Anterior cingulate cortex (tissue), 58 donors: ENCODE results near the gene SFR1.

Experiments
- DNase-seq, 58 donors: peaks; one replicate each; lab custom pipeline; 2025; lab: John Stamatoyannopoulos, UW

The SFR1 gene

GRCh38 chr10:104104418-104104817, 17.6 kb upstream of the SFR1 start:
- DNase-seq = no peak

- no peak for DNase-seq
Measured at GRCh38 chr10:104104926-104105325, 17.0 kb upstream of the SFR1 start.

GRCh38 chr10:104109908-104110662, 11.9 kb upstream of the SFR1 start:
- no peak for DNase-seq

- DNase-seq = no peak
Measured at GRCh38 chr10:104113376-104113956, 8.5 kb upstream of the SFR1 start.

GRCh38 chr10:104117839-104118323, 4.1 kb upstream of the SFR1 start:
- DNase-seq = no peak

GRCh38 chr10:104119996-104120395, 2.0 kb upstream of the SFR1 start:
- DNase-seq = no peak

- DNase-seq = no peak
Measured at GRCh38 chr10:104120512-104120902, 1.5 kb upstream of the SFR1 start.

- DNase-seq = peak in 55 of 58 donors; percentile 7 to 82 (median 55)
Measured at GRCh38 chr10:104120903-104121484, 977 bp upstream of the SFR1 start.

- peak in 5 of 58 donors; percentile 16 to 53 (median 44) for DNase-seq
Measured at GRCh38 chr10:104122225-104123107, 495 bp downstream of the SFR1 start.

- DNase-seq = no peak
Measured at GRCh38 chr10:104123397-104123796, 1.4 kb downstream of the SFR1 start.

- DNase-seq = peak in 6 of 58 donors; percentile 0 to 9 (median 4)
Measured at GRCh38 chr10:104127411-104127810, 5.4 kb downstream of the SFR1 start.

GRCh38 chr10:104128214-104128613, 6.2 kb downstream of the SFR1 start:
- DNase-seq = no peak

- no peak for DNase-seq
Measured at GRCh38 chr10:104130041-104130440, 8.1 kb downstream of the SFR1 start.

GRCh38 chr10:104138131-104138530, 16.2 kb downstream of the SFR1 start:
- DNase-seq = no peak

GRCh38 chr10:104139221-104139620, 17.2 kb downstream of the SFR1 start:
- no peak for DNase-seq

- no peak for DNase-seq
Measured at GRCh38 chr10:104142081-104142480, 20.1 kb downstream of the SFR1 start.

GRCh38 chr10:104143829-104144228, 21.9 kb downstream of the SFR1 start:
- DNase-seq = no peak

GRCh38 chr10:104144931-104145330, 23.0 kb downstream of the SFR1 start:
- DNase-seq = no peak

GRCh38 chr10:104146882-104147281, 24.9 kb downstream of the SFR1 start:
- peak in 43 of 58 donors; percentile 5 to 89 (median 46) for DNase-seq

GRCh38 chr10:104150139-104150538, 28.2 kb downstream of the SFR1 start:
- no peak for DNase-seq

GRCh38 chr10:104151737-104152136, 29.8 kb downstream of the SFR1 start:
- DNase-seq = no peak
